GM12878 (cell line): ENCODE data around the gene MYBL2. TPM values are rescaled to one million over a fixed set of nuclear protein-coding genes. Genes with fewer than 3 reads are reported as not detected.
A peak's percentile ranks its signal among the peaks of the same experiment; 100 is the strongest.

Experiments used
- ATAC-seq: fragments of 200-7000 bp; cut with Tn5 transposase; 3 replicates; pipeline ENCODE4 v1.9.1; 2020; ENCODE audit warnings: mild to moderate bottlenecking, moderate library complexity
- BruUV-seq: library from RNA; stranded (reverse); fragments of 400-500 nt; replicated peaks from 2 replicates; lab custom pipeline; 2021; lab: Mats Ljungman, UMichigan
- CTCF ChIA-PET: fragments of 300-600 bp; sonication (Branson Sonifier 250); formaldehyde crosslinking; extraction: SDS; loops from one replicate; lab custom pipeline; 2021; ENCODE audit warnings: inconsistent platforms; lab: Yijun Ruan, JAX
- POLR2A ChIA-PET: fragments of 350-600 bp; formaldehyde crosslinking; extraction: SDS; loops from one replicate; lab custom pipeline; 2021; ENCODE audit warnings: inconsistent platforms; lab: Charles Lee
- RAD21 ChIA-PET: fragments of 300-600 bp; sonication (Branson Sonifier 250); formaldehyde crosslinking; loops from one replicate; lab custom pipeline; 2023; ENCODE audit warnings: antibody characterized with exemption; ENCODE audit not compliant: unreplicated experiment; lab: Charles Lee
- SMC1A ChIA-PET: fragments of 300-600 bp; sonication (Branson Sonifier 250); formaldehyde crosslinking; loops from one replicate; lab custom pipeline; 2023; ENCODE audit not compliant: unreplicated experiment, uncharacterized antibody; lab: Charles Lee
- DNase-seq: peaks from one replicate; pipeline ENCODE4 v3.0.0-alpha.2; 2011; ENCODE audit warnings: low read depth, low spot score
- FAIRE-seq: peaks from 3 replicates; lab custom pipeline; 2011; peaks lifted over from hg19 to GRCh38; lab: Jason Lieb, UNC
- H2AFZ ChIP-seq: 2 replicates; pipeline ENCODE4 v1.6.0; 2011; ENCODE audit warnings: low read depth, low read length, control low read depth; ENCODE audit not compliant: control insufficient read depth
- H3K27ac ChIP-seq: 2 replicates; pipeline ENCODE4 v1.5.1; 2011; ENCODE audit warnings: control low read depth; ENCODE audit not compliant: control insufficient read depth, insufficient read depth
- H3K27me3 ChIP-seq, 2 experiments: replicated peaks in 1 of 2; 2 replicates each; pipeline versions ENCODE4 v1.6.0 to v1.6.1; 2011; ENCODE audit warnings: low read length in 1 of 2; ENCODE audit not compliant: control insufficient read depth in 2 of 2, insufficient read depth in 2 of 2
- H3K36me3 ChIP-seq, 2 experiments: 2 replicates each; pipeline ENCODE4 v1.5.1; 2011; ENCODE audit warnings: low read length in 1 of 2; ENCODE audit not compliant: control insufficient read depth in 2 of 2, insufficient read depth in 2 of 2
- H3K4me1 ChIP-seq: 2 replicates; pipeline ENCODE4 v1.6.1; 2011; ENCODE audit warnings: mild to moderate bottlenecking, low read length, moderate library complexity, mixed read lengths; ENCODE audit not compliant: control insufficient read depth, insufficient read depth
- H3K4me2 ChIP-seq: 2 replicates; pipeline ENCODE4 v1.6.0; 2011; ENCODE audit warnings: control low read depth; ENCODE audit not compliant: control insufficient read depth, insufficient read depth
- H3K4me3 ChIP-seq: fragments of 200-600 bp; sonication (generic); 2 replicates; pipeline ENCODE4 v1.5.1; 2016
- H3K79me2 ChIP-seq: 2 replicates; pipeline ENCODE4 v1.6.0; 2011; ENCODE audit warnings: low read length; ENCODE audit not compliant: control insufficient read depth, insufficient read depth
- H3K9ac ChIP-seq: 2 replicates; pipeline ENCODE4 v1.8.0; 2011; ENCODE audit warnings: low read length, control low read depth, mixed read lengths; ENCODE audit not compliant: control insufficient read depth, insufficient read depth
- H3K9me3 ChIP-seq: replicated peaks from 3 replicates; pipeline ENCODE4 v1.5.1; 2011; ENCODE audit warnings: mild to moderate bottlenecking, low read length; ENCODE audit not compliant: control insufficient read depth, insufficient read depth
- H4K20me1 ChIP-seq: 2 replicates; pipeline ENCODE4 v1.6.0; 2011; ENCODE audit not compliant: control insufficient read depth, insufficient read depth
- CTCF ChIP-seq, 3 experiments: IDR thresholded peaks in 2 of 3; conservative IDR thresholded peaks in 1 of 3; 2 replicates each; pipeline ENCODE4 v1.5.1; 2011; ENCODE audit warnings: low read depth in 3 of 3, low read length in 3 of 3, mild to moderate bottlenecking in 3 of 3, control low read depth in 2 of 3, moderate library complexity in 2 of 3, inconsistent platforms in 1 of 3, mixed read lengths in 1 of 3; ENCODE audit not compliant: control insufficient read depth in 2 of 3, insufficient read depth in 1 of 3; ENCODE audit errors: extremely low read depth in 1 of 3
- NFYB ChIP-seq: IDR thresholded peaks from 2 replicates; pipeline ENCODE4 v1.6.1; 2011; ENCODE audit warnings: low read depth, mild to moderate bottlenecking, low read length, improper control_type of control experiment, moderate library complexity; ENCODE audit not compliant: insufficient read depth
- PAX5 ChIP-seq: IDR thresholded peaks from 2 replicates; pipeline ENCODE4 v1.6.1; 2011; ENCODE audit warnings: low read depth, low read length, borderline replicate concordance
- ZNF274 ChIP-seq: IDR thresholded peaks from one replicate; pipeline ENCODE4 v1.8.0; 2011; ENCODE audit not compliant: insufficient read length, insufficient read depth
- WGBS: methylation state at CpG from one replicate; pipeline ENCODE4 v1.1.6; 2016; ENCODE audit warnings: low lambda C conversion rate; ENCODE audit not compliant: insufficient replicate concordance, insufficient coverage; ENCODE audit errors: missing lambda C conversion rate; 5-methylcytosine and 5-hydroxymethylcytosine counted together
- in situ Hi-C: fragments of 300-500 bp; cut with MboI; formaldehyde crosslinking; loops from 9 replicates; pipeline ENCODE4 v1.14.3; 2018; ENCODE audit warnings: mixed read lengths
- intact Hi-C: fragments of 100-400 bp; cut with micrococcal nuclease; formaldehyde crosslinking; loops from one replicate; pipeline ENCODE4 v1.14.2; 2022; ENCODE audit not compliant: unreplicated experiment
- polyA plus RNA-seq, 11 experiments: library from polyadenylated mRNA; depleted of rRNA in 4 of 11; unstranded in 6 of 11; stranded (reverse) in 5 of 11; fragments of >200 nt; fragmentation: Nextera tagmentation in 4 of 11; fragmentation: Illumina TruSeq in 1 of 11; extraction: Ambion mirVana in 4 of 11; extraction: Trizol in 1 of 11; gene quantifications; 1 replicate in 1 of 11; 2 replicates in 10 of 11; pipeline versions ENCODE4 v1.2.1 to v1.2.3, GENCODE V29; 2011 to 2016; ENCODE audit warnings: inconsistent platforms in 2 of 11, missing spikeins in 2 of 11, low read depth in 1 of 11
- total RNA-seq, 4 experiments: library from RNA; depleted of rRNA in 3 of 4; stranded (reverse); fragments of >200 nt in 3 of 4; fragmentation: Illumina TruSeq in 1 of 4; extraction: Trizol in 1 of 4; gene quantifications; 2 replicates each; pipeline versions ENCODE4 v1.2.1 to v1.2.3, GENCODE V29; 2013 to 2021
- TF ChIP-seq, protein P1 (sequence below): fragments of 450-650 bp; formaldehyde crosslinking; IDR thresholded peaks from 2 replicates; pipeline ENCODE4 v1.5.0; 2022; ENCODE audit warnings: mild to moderate bottlenecking, missing genetic modification characterization

Gene MYBL2
- total and polyA plus RNA-seq, 10 of the 15 experiments (the other 5 are each of a cell fraction or from before 2014, with no cell fraction given) = 4.5 to 213 (median 74.2) TPM

- FAIRE-seq (no peak), ATAC-seq (peak; percentile 12; the same call in 1 of the 3 replicates)
- ChIA-PET CTCF (interaction anchor here (2.2 kb wide), 1 partner anchor 10 kb away, joined by 8 read pairs; no protein-coding TSS in a partner anchor), SMC1A (interaction anchor here (1.4 to 2.2 kb wide), 3 partner anchors 10 to 29 kb away, joined by 4 to 7 read pairs (median 5); no protein-coding TSS in a partner anchor)
- H3K27ac ChIP-seq = no peak overlapping the region
- no peaks in the 10 kb centered on the region for H4K20me1 ChIP-seq
- no peaks in the 10 kb centered on the region for H3K79me2 ChIP-seq
- H3K9ac ChIP-seq = no peak overlapping the region
- 0% methylated on average over 2 of the region's 2 CpGs for WGBS
- TF ChIP-seq ZNF274 (no peak), CTCF (IDR thresholded peaks at IDR 0.05 in 2 of 3, conservative IDR thresholded peaks at IDR 0.05 in 1 of 3; ENCODE audit: control insufficient read depth in 2 of 3, extremely low read depth in 1 of 3, insufficient read depth in 1 of 3, low read depth in 3 of 3, low read length in 3 of 3) (no peak), NFYB (no peak), PAX5 (no peak)
- TF ChIP-seq, protein P1, sequence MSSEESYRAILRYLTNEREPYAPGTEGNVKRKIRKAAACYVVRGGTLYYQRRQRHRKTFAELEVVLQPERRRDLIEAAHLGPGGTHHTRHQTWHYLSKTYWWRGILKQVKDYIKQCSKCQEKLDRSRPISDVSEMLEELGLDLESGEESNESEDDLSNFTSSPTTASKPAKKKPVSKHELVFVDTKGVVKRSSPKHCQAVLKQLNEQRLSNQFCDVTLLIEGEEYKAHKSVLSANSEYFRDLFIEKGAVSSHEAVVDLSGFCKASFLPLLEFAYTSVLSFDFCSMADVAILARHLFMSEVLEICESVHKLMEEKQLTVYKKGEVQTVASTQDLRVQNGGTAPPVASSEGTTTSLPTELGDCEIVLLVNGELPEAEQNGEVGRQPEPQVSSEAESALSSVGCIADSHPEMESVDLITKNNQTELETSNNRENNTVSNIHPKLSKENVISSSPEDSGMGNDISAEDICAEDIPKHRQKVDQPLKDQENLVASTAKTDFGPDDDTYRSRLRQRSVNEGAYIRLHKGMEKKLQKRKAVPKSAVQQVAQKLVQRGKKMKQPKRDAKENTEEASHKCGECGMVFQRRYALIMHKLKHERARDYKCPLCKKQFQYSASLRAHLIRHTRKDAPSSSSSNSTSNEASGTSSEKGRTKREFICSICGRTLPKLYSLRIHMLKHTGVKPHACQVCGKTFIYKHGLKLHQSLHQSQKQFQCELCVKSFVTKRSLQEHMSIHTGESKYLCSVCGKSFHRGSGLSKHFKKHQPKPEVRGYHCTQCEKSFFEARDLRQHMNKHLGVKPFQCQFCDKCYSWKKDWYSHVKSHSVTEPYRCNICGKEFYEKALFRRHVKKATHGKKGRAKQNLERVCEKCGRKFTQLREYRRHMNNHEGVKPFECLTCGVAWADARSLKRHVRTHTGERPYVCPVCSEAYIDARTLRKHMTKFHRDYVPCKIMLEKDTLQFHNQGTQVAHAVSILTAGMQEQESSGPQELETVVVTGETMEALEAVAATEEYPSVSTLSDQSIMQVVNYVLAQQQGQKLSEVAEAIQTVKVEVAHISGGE = no peak
- TF ChIP-seq, all 136 proteins: peak for 0
- in situ Hi-C loops (no loop called here), intact Hi-C loops (no loop called here)
- no TSS peak for BruUV-seq
- H3K4me2 ChIP-seq = no peak overlapping the region
- ChIA-PET RAD21 (interaction anchor here (0.7 to 2.0 kb wide), 2 partner anchors 13 to 29 kb away, joined by 3 to 4 read pairs; no protein-coding TSS in a partner anchor), POLR2A (interaction anchor here (0.6 to 1.0 kb wide), 2 partner anchors 10 to 1675 kb away, joined by 3 to 6 read pairs; no protein-coding TSS in a partner anchor)
- DNase-seq = no peak
- no peaks in the 10 kb centered on the region; the same call in 1 of the 3 replicates for H3K9me3 ChIP-seq
- H3K4me3 ChIP-seq = no peak overlapping the region
- no peak overlapping the region for H2AFZ ChIP-seq
- peaks cover 4% of the 10 kb centered on the region; the same call in 1 of the 2 replicates for H3K4me1 ChIP-seq
- H3K36me3 ChIP-seq = peaks cover 3 to 9% of the 10 kb centered on the region in 2 experiments; a peak in 2 of 4 replicates
- H3K27me3 ChIP-seq = no peaks in the 10 kb centered on the region
Measured at GRCh38 chr20:43721097-43721428, 54.1 kb downstream of the MYBL2 start.
